GM19463 (cell line): ENCODE results near the gene TMEM258.
A peak's percentile ranks its signal among the peaks of the same experiment; 100 is the strongest.

ENCODE experiments used
- ATAC-seq: cut with Tn5 transposase; IDR thresholded peaks from one replicate; pipeline ENCODE4 v1.9.1; 2021; ENCODE audit warnings: mild to moderate bottlenecking, moderate library complexity; ENCODE audit not compliant: unreplicated experiment

The TMEM258 gene

GRCh38 chr11:61826930-61827570 is 34.7 kb upstream of the TMEM258 start:
- peak; percentile 2 for ATAC-seq

- ATAC-seq, result no peak
Observed at GRCh38 chr11:61820174-61820573, 27.8 kb upstream of the TMEM258 start.

GRCh38 chr11:61817471-61818202 is 25.2 kb upstream of the TMEM258 start:
- no peak for ATAC-seq

- peak; percentile 62 for ATAC-seq
Observed at GRCh38 chr11:61816736-61817455, 24.5 kb upstream of the TMEM258 start, which contains the start of gene FADS1. Gene FADS1, minus strand, starts transcription at chr11:61817003. Its CDS starts 74 bp downstream, at chr11:61816929.

GRCh38 chr11:61815790-61816735 is 23.7 kb upstream of the TMEM258 start:
- peak; percentile 21 for ATAC-seq

GRCh38 chr11:61814958-61815789 is 22.8 kb upstream of the TMEM258 start:
- peak; percentile 59 for ATAC-seq

- ATAC-seq, result no peak
Observed at GRCh38 chr11:61814247-61814957, 22.0 kb upstream of the TMEM258 start.

- no peak for ATAC-seq
Observed at GRCh38 chr11:61812736-61813411, 20.5 kb upstream of the TMEM258 start.

- ATAC-seq, result no peak
Observed at GRCh38 chr11:61811831-61812230, 19.4 kb upstream of the TMEM258 start.

GRCh38 chr11:61810671-61811175 is 18.3 kb upstream of the TMEM258 start:
- no peak for ATAC-seq

GRCh38 chr11:61806785-61807184 is 14.4 kb upstream of the TMEM258 start:
- ATAC-seq, result no peak

- ATAC-seq, result no peak
Observed at GRCh38 chr11:61805146-61805545, 12.7 kb upstream of the TMEM258 start.

- no peak for ATAC-seq
Observed at GRCh38 chr11:61803889-61804647, 11.7 kb upstream of the TMEM258 start.

- ATAC-seq, result no peak
Observed at GRCh38 chr11:61802605-61803004, 10.2 kb upstream of the TMEM258 start.

- no peak for ATAC-seq
Observed at GRCh38 chr11:61800331-61801281, 8.2 kb upstream of the TMEM258 start.

- ATAC-seq, result no peak
Observed at GRCh38 chr11:61799665-61800284, 7.4 kb upstream of the TMEM258 start.
